K562 (cell line): ENCODE data around the gene IQCC. TPM values are rescaled to one million over a fixed set of nuclear protein-coding genes. Genes with fewer than 3 reads are reported as not detected.

Experiments used
- CREB3L1 ChIP-seq: fragments of 450-650 bp; IDR thresholded peaks from 2 replicates; pipeline ENCODE4 v1.6.1; 2014; ENCODE audit warnings: low read depth, mild to moderate bottlenecking, moderate library complexity, borderline replicate concordance
- CXXC5 ChIP-seq: fragments of 250-450 bp; sonication (Bioruptor Pico); IDR thresholded peaks from 2 replicates; pipeline ENCODE4 v1.8.0; 2022; ENCODE audit warnings: inconsistent platforms, mild to moderate bottlenecking, moderate library complexity
- FIP1L1 ChIP-seq: fragments of 200-400 bp; formaldehyde crosslinking; IDR thresholded peaks from 2 replicates; pipeline ENCODE4 v1.6.1; 2018; ENCODE audit warnings: mild to moderate bottlenecking, low read depth, low read length; ENCODE audit not compliant: poor library complexity, severe bottlenecking
- FOXA1 ChIP-seq: fragments of 450-650 bp; IDR thresholded peaks from 2 replicates; pipeline ENCODE4 v1.6.1; 2016; ENCODE audit warnings: mild to moderate bottlenecking, borderline replicate concordance
- GABPA ChIP-seq: fragments of 200-800 bp; sonication (Bioruptor generic); conservative IDR thresholded peaks from 2 replicates; pipeline ENCODE4 v1.6.1; 2016; ENCODE audit warnings: low read depth, missing genetic modification characterization, missing compliant biosample characterization
- HOXB6 ChIP-seq: fragments of 250-450 bp; sonication (Bioruptor Pico); IDR thresholded peaks from 2 replicates; pipeline ENCODE4 v1.5.1; 2022; ENCODE audit warnings: mild to moderate bottlenecking, borderline replicate concordance
- KHSRP ChIP-seq: fragments of 450-650 bp; IDR thresholded peaks from 2 replicates; pipeline ENCODE4 v1.6.1; 2017
- MAZ ChIP-seq, 2 experiments: fragments of 450-650 bp in 1 of 2; sonication (generic) in 1 of 2; formaldehyde crosslinking; IDR thresholded peaks in 1 of 2; conservative IDR thresholded peaks in 1 of 2; 2 replicates each; pipeline versions ENCODE4 v1.4.0 to v1.5.0; 2020; ENCODE audit warnings: mild to moderate bottlenecking in 1 of 2, missing genetic modification reagents in 1 of 2
- MBD2 ChIP-seq: sonication (generic); IDR thresholded peaks from 2 replicates; pipeline ENCODE4 v1.6.1; 2016; ENCODE audit warnings: low read depth, borderline replicate concordance
- MXD1 ChIP-seq: fragments of 250-450 bp; sonication (Bioruptor Pico); IDR thresholded peaks from 2 replicates; pipeline ENCODE4 v1.8.0; 2021; ENCODE audit warnings: borderline replicate concordance, mild to moderate bottlenecking, moderate library complexity; ENCODE audit not compliant: poor library complexity, severe bottlenecking
- PHB ChIP-seq: fragments of 250-450 bp; sonication (Bioruptor Pico); IDR thresholded peaks from 2 replicates; pipeline ENCODE4 v1.5.0; 2021
- POLR2AphosphoS2 ChIP-seq: IDR thresholded peaks from 2 replicates; pipeline ENCODE4 v1.6.1; 2012; ENCODE audit warnings: low read length, improper control_type of control experiment
- SIN3B ChIP-seq: fragments of 450-650 bp; IDR thresholded peaks from 2 replicates; pipeline ENCODE4 v1.6.1; 2017; ENCODE audit warnings: low read depth, mild to moderate bottlenecking, moderate library complexity
- SMC3 ChIP-seq: conservative IDR thresholded peaks from 2 replicates; pipeline ENCODE4 v1.6.1; 2011; ENCODE audit warnings: low read depth, low read length, improper control_type of control experiment; ENCODE audit not compliant: insufficient read depth
- SP1 ChIP-seq: sonication (generic); formaldehyde crosslinking; IDR thresholded peaks from 2 replicates; pipeline ENCODE4 v1.8.1; 2022; ENCODE audit warnings: mild to moderate bottlenecking, missing genetic modification reagents
- SRSF7 ChIP-seq: fragments of 200-400 bp; formaldehyde crosslinking; optimal IDR thresholded peaks from 2 replicates; pipeline ENCODE3; 2017; ENCODE audit warnings: mild to moderate bottlenecking, low read depth, low read length
- ZBED1 ChIP-seq: IDR thresholded peaks from 2 replicates; pipeline ENCODE4 v1.6.1; 2014
- ZEB2 ChIP-seq: fragments of 450-650 bp; IDR thresholded peaks from 2 replicates; pipeline ENCODE4 v1.6.1; 2016
- ZNF12 ChIP-seq: sonication (generic); formaldehyde crosslinking; IDR thresholded peaks from 2 replicates; pipeline ENCODE4 v1.4.0; 2020; ENCODE audit warnings: mild to moderate bottlenecking, missing genetic modification reagents
- polyA plus RNA-seq, 8 experiments: library from polyadenylated mRNA; depleted of rRNA in 4 of 8; stranded (reverse) in 5 of 8; unstranded in 3 of 8; fragments of >200 nt; fragmentation: Nextera tagmentation in 2 of 8; fragmentation: Illumina TruSeq in 1 of 8; extraction: Ambion mirVana in 2 of 8; extraction: Trizol in 1 of 8; gene quantifications; 2 replicates each; pipeline versions ENCODE4 v1.2.1 to v1.2.3, GENCODE V29; 2011 to 2014; ENCODE audit warnings: inconsistent platforms in 1 of 8, missing spikeins in 1 of 8
- total RNA-seq, 7 experiments: library from RNA; depleted of rRNA in 6 of 7; stranded (reverse); fragments of >200 nt in 6 of 7; fragmentation: Illumina TruSeq in 2 of 7; extraction: Trizol in 2 of 7; gene quantifications; 2 replicates each; pipeline versions ENCODE4 v1.2.1 to v1.2.3, GENCODE V29; 2011 to 2021; ENCODE audit warnings: low replicate concordance in 1 of 7
- TF ChIP-seq, protein P1 (sequence below): fragments of 450-650 bp; IDR thresholded peaks from 2 replicates; pipeline ENCODE4 v1.6.1; 2018; ENCODE audit warnings: mild to moderate bottlenecking, low read depth; ENCODE audit not compliant: partially characterized antibody
- TF ChIP-seq, protein P2 (sequence below): fragments of 200-400 bp; formaldehyde crosslinking; IDR thresholded peaks from 2 replicates; pipeline ENCODE4 v1.6.1; 2017; ENCODE audit warnings: mild to moderate bottlenecking, low read depth, low read length, moderate library complexity
- TF ChIP-seq, protein P3 (sequence below): sonication (generic); formaldehyde crosslinking; IDR thresholded peaks from 2 replicates; pipeline ENCODE4 v1.8.1; 2022; ENCODE audit warnings: missing genetic modification reagents

Gene IQCC
- total and polyA plus RNA-seq, 9 of the 15 experiments (the other 6 are each of a cell fraction or from before 2014, with no cell fraction given), result 8.1 to 16.5 (median 10.7) TPM

DNA sequence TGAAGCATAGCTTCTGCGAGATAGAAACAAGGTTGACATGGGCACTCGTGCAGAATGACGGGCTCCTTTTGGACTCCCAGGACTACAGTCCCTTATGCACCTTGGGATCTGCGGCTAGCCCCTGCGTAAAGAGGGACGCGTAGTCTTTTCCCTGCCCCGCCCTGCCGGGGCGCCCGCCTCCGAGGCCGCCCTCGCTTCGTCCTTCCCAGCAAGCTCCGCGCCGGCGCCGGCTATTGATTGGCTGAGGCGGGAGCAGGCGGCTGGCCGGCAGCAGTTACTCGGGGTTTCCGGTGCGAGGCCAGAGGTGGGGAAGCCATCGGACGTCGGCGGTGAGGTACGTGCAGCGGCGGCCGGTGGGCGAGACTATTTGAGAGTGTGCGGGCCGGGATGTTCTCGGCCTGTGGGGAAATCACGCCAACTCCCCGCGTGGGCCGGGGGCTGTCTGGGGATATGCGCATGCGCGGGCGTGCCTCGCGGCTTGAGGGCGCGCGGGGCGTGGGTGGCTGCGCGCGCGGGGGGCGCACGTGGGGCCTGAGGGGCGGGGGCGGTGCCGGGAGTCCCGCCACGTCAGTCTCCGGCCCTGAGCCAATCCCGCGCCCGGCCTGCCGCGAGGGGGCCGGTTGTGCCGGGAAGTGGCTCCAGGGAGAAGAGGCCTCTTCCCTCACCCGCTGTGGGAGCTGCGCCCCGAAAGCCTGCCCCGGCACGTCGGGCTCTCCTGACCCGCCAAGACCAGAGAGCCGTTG is 25.9 kb upstream of the IQCC start, which contains the start of gene TXLNA (continued):
- TF ChIP-seq, protein P1, sequence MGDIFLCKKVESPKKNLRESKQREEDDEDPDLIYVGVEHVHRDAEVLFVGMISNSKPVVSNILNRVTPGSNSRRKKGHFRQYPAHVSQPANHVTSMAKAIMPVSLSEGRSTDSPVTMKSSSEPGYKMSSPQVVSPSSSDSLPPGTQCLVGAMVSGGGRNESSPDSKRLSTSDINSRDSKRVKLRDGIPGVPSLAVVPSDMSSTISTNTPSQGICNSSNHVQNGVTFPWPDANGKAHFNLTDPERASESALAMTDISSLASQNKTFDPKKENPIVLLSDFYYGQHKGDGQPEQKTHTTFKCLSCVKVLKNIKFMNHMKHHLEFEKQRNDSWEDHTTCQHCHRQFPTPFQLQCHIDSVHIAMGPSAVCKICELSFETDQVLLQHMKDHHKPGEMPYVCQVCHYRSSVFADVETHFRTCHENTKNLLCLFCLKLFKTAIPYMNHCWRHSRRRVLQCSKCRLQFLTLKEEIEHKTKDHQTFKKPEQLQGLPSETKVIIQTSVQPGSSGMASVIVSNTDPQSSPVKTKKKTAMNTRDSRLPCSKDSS, result no peak
- TF ChIP-seq SIN3B (peak; percentile 77), KHSRP (no peak), ZEB2 (no peak), FOXA1 (no peak), MBD2 (peak; percentile 74; the same call in 1 of the 2 replicates), HOXB6 (CRISPR knock-in tag) (no peak; the same call in 1 of the 2 replicates), CREB3L1 (peak; percentile 91), MAZ (CRISPR knock-in tag; conservative IDR thresholded peaks at IDR 0.05 in 1 of 2, IDR thresholded peaks at IDR 0.05 in 1 of 2) (peak; percentile 84 to 98), ZBED1 (no peak), FIP1L1 (peak; percentile 89), POLR2AphosphoS2 (peak; percentile 92), SP1 (CRISPR knock-in tag) (peak; percentile 88), MXD1 (CRISPR knock-in tag) (peak; percentile 82), PHB (CRISPR knock-in tag) (peak; percentile 78), GABPA (tag) (peak; percentile 93), CXXC5 (peak; percentile 95), ZNF12 (CRISPR knock-in tag) (no peak), SMC3 (0 out of 2 replicates have a peak, but pooled peaks have one; percentile 6), SRSF7 (no peak)
- TF ChIP-seq, protein P2, sequence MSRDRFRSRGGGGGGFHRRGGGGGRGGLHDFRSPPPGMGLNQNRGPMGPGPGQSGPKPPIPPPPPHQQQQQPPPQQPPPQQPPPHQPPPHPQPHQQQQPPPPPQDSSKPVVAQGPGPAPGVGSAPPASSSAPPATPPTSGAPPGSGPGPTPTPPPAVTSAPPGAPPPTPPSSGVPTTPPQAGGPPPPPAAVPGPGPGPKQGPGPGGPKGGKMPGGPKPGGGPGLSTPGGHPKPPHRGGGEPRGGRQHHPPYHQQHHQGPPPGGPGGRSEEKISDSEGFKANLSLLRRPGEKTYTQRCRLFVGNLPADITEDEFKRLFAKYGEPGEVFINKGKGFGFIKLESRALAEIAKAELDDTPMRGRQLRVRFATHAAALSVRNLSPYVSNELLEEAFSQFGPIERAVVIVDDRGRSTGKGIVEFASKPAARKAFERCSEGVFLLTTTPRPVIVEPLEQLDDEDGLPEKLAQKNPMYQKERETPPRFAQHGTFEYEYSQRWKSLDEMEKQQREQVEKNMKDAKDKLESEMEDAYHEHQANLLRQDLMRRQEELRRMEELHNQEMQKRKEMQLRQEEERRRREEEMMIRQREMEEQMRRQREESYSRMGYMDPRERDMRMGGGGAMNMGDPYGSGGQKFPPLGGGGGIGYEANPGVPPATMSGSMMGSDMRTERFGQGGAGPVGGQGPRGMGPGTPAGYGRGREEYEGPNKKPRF, result no peak
- TF ChIP-seq, protein P3, sequence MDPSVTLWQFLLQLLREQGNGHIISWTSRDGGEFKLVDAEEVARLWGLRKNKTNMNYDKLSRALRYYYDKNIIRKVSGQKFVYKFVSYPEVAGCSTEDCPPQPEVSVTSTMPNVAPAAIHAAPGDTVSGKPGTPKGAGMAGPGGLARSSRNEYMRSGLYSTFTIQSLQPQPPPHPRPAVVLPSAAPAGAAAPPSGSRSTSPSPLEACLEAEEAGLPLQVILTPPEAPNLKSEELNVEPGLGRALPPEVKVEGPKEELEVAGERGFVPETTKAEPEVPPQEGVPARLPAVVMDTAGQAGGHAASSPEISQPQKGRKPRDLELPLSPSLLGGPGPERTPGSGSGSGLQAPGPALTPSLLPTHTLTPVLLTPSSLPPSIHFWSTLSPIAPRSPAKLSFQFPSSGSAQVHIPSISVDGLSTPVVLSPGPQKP (CRISPR knock-in tag), result no peak
